ENCODE data around the gene PAQR9. TPM values are rescaled to one million over a fixed set of nuclear protein-coding genes. Genes with fewer than 3 reads are reported as not detected.
A peak's percentile ranks its signal among the peaks of the same experiment; 100 is the strongest.

PAQR9 gene
- total and polyA plus RNA-seq, 9 of the 15 experiments (the other 6 are each of a cell fraction or from before 2014, with no cell fraction given): 0.04 to 0.58 (median 0.22) TPM

DNA sequence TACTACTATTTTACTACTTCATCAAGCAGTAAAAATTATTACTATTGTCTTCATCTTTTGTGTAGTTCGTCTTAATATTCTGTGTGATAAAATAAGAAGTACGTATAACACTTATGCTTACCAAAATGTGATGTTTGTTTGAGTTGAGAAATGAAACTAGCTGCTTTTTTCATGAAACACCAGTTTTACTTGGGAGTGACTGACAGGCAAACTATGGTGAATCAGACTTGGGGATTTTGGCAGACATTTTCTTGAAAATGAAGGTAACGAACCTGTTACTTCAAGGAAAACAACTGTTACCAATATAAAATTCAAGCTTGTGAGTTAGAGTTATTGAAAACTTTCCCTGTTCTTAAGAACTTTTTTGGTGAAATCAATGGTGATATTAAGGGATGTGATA is 48.2 kb upstream of the PAQR9 start:
- no peak for TF ChIP-seq ATF7 (IDR thresholded peaks at IDR 0.05)
- TF ChIP-seq, protein P1, sequence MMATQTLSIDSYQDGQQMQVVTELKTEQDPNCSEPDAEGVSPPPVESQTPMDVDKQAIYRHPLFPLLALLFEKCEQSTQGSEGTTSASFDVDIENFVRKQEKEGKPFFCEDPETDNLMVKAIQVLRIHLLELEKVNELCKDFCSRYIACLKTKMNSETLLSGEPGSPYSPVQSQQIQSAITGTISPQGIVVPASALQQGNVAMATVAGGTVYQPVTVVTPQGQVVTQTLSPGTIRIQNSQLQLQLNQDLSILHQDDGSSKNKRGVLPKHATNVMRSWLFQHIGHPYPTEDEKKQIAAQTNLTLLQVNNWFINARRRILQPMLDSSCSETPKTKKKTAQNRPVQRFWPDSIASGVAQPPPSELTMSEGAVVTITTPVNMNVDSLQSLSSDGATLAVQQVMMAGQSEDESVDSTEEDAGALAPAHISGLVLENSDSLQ (IDR thresholded peaks at IDR 0.05): peak; percentile 48
- Histone ChIP-seq H3K79me2 (ENCODE audit: control insufficient read depth, insufficient read depth, low read length) (peaks cover 100% of the 10 kb centered on the region), H3K27ac (ENCODE audit: extremely low read depth, low read depth, low read length) (no peak overlapping the region), H3K9ac (ENCODE audit: insufficient read depth in 1 of 2, low read depth in 2 of 2, low read length in 2 of 2) (no peak overlapping the region), H3K9me3 (replicated peaks; ENCODE audit: control insufficient read depth, insufficient read depth, low read depth, low read length) (no peaks in the 10 kb centered on the region), H2AFZ (ENCODE audit: low read depth, low read length) (no peak overlapping the region), H3K36me3 (ENCODE audit: control insufficient read depth, insufficient read depth, low read length) (peaks cover 67% of the 10 kb centered on the region), H3K27me3 (ENCODE audit: control insufficient read depth in 2 of 2, insufficient read depth in 2 of 2, low read length in 2 of 2) (no peaks in the 10 kb centered on the region), H3K4me3 (no peak overlapping the region), H3K4me2 (ENCODE audit: insufficient read depth, low read length) (no peak overlapping the region), H4K20me1 (replicated peaks; ENCODE audit: control insufficient read depth, insufficient read depth, low read length) (peaks cover 21% of the 10 kb centered on the region), H3K4me1 (replicated peaks in 1 of 2; ENCODE audit: control insufficient read depth in 2 of 2, insufficient read depth in 2 of 2, low read length in 2 of 2) (peaks cover 5 to 9% of the 10 kb centered on the region in 2 experiments; a peak in 3 of 5 replicates), H3K9me1 (ENCODE audit: control insufficient read depth, insufficient read depth, low read length) (no peaks in the 10 kb centered on the region)
- WGBS (ENCODE audit: insufficient coverage, low coverage, missing lambda C conversion rate): 86% methylated on average over 3 of the region's 3 CpGs
- FAIRE-seq (no peak), ATAC-seq (no peak), DNase-seq (ENCODE audit: extremely low read depth in 1 of 4, low spot score in 3 of 4) (no peak)
- in situ Hi-C loops (cut with MboI): no loop called here
- intact Hi-C loops (cut with micrococcal nuclease): no loop called here
- ChIA-PET CTCF (ENCODE audit: low intra/inter-chr PET ratio) (no interaction called here), POLR2A (interaction anchor here (0.9 to 3.4 kb wide), 2 partner anchors 10 kb away, joined by 3 to 17 read pairs; partner anchors contain the start of gene U2SURP)
- BruUV-seq (replicated peaks): no TSS peak

DNA sequence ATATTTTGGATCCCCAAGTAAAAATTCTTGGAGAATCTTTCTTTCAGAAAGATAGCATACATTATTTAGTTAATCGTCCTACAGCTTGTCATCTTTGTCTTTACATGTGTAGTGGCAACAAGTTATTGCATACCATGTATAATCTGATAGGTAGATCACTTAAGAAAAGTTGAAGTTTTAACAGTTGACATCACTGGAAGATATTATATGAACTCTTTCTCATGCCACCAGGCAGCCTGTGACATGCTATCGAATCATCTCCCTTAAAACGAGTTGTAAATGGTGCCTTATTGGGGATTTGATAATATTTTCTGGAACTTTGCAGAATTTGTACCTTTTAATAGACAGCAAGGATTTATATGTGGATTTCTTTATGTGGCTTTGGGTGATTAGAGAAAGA is 46.5 kb upstream of the PAQR9 start:
- H3K4me3 ChIP-seq: no peak overlapping the region
- peaks cover 58% of the 10 kb centered on the region for H3K36me3 ChIP-seq (ENCODE audit: control insufficient read depth, insufficient read depth, low read length)
- no peaks in the 10 kb centered on the region for H3K27me3 ChIP-seq (ENCODE audit: control insufficient read depth in 2 of 2, insufficient read depth in 2 of 2, low read length in 2 of 2)
- in situ Hi-C loops (cut with MboI): no loop called here
- ATAC-seq (no peak), FAIRE-seq (no peak), DNase-seq (ENCODE audit: extremely low read depth in 1 of 4, low spot score in 3 of 4) (no peak)
- H2AFZ ChIP-seq (ENCODE audit: low read depth, low read length): no peak overlapping the region
- peaks cover 29% of the 10 kb centered on the region for H4K20me1 ChIP-seq (replicated peaks; ENCODE audit: control insufficient read depth, insufficient read depth, low read length)
- H3K79me2 ChIP-seq (ENCODE audit: control insufficient read depth, insufficient read depth, low read length): peaks cover 100% of the 10 kb centered on the region
- ChIA-PET POLR2A (interaction anchor here (1.2 kb wide), 1 partner anchor 9 kb away, joined by 6 read pairs; the partner anchor contains the start of gene U2SURP), CTCF (ENCODE audit: low intra/inter-chr PET ratio) (no interaction called here)
- H3K4me2 ChIP-seq (ENCODE audit: insufficient read depth, low read length): no peak overlapping the region
- H3K27ac ChIP-seq (ENCODE audit: extremely low read depth, low read depth, low read length): no peak overlapping the region
- H3K9ac ChIP-seq (ENCODE audit: insufficient read depth in 1 of 2, low read depth in 2 of 2, low read length in 2 of 2): no peak overlapping the region
- TF ChIP-seq, protein P2, sequence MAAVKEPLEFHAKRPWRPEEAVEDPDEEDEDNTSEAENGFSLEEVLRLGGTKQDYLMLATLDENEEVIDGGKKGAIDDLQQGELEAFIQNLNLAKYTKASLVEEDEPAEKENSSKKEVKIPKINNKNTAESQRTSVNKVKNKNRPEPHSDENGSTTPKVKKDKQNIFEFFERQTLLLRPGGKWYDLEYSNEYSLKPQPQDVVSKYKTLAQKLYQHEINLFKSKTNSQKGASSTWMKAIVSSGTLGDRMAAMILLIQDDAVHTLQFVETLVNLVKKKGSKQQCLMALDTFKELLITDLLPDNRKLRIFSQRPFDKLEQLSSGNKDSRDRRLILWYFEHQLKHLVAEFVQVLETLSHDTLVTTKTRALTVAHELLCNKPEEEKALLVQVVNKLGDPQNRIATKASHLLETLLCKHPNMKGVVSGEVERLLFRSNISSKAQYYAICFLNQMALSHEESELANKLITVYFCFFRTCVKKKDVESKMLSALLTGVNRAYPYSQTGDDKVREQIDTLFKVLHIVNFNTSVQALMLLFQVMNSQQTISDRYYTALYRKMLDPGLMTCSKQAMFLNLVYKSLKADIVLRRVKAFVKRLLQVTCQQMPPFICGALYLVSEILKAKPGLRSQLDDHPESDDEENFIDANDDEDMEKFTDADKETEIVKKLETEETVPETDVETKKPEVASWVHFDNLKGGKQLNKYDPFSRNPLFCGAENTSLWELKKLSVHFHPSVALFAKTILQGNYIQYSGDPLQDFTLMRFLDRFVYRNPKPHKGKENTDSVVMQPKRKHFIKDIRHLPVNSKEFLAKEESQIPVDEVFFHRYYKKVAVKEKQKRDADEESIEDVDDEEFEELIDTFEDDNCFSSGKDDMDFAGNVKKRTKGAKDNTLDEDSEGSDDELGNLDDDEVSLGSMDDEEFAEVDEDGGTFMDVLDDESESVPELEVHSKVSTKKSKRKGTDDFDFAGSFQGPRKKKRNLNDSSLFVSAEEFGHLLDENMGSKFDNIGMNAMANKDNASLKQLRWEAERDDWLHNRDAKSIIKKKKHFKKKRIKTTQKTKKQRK (IDR thresholded peaks at IDR 0.05; ENCODE audit: borderline replicate concordance, low read depth, low read length): no peak
- TF ChIP-seq ARNT (IDR thresholded peaks at IDR 0.05) (no peak), ETV1 (tag; conservative IDR thresholded peaks at IDR 0.05; ENCODE audit: low read depth) (no peak), BDP1 (IDR thresholded peaks at IDR 0.05; ENCODE audit: insufficient read depth, insufficient read length) (no peak), TEAD1 (CRISPR knock-in tag; IDR thresholded peaks at IDR 0.05) (no peak), U2AF1 (optimal IDR thresholded peaks at IDR 0.05; ENCODE audit: low read depth, low read length) (no peak)
- TF ChIP-seq, protein P3, sequence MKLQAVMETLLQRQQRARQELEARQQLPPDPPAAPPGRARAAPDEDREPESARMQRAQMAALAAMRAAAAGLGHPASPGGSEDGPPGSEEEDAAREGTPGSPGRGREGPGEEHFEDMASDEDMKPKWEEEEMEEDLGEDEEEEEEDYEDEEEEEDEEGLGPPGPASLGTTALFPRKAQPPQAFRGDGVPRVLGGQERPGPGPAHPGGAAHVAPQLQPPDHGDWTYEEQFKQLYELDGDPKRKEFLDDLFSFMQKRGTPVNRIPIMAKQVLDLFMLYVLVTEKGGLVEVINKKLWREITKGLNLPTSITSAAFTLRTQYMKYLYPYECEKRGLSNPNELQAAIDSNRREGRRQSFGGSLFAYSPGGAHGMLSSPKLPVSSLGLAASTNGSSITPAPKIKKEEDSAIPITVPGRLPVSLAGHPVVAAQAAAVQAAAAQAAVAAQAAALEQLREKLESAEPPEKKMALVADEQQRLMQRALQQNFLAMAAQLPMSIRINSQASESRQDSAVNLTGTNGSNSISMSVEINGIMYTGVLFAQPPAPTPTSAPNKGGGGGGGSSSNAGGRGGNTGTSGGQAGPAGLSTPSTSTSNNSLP (IDR thresholded peaks at IDR 0.05; ENCODE audit: borderline replicate concordance, low read depth, low read length): no peak
- no peaks in the 10 kb centered on the region for H3K9me3 ChIP-seq (replicated peaks; ENCODE audit: control insufficient read depth, insufficient read depth, low read depth, low read length)
- H3K9me1 ChIP-seq (ENCODE audit: control insufficient read depth, insufficient read depth, low read length): no peaks in the 10 kb centered on the region
- 40% methylated on average over 3 of the region's 3 CpGs for WGBS (ENCODE audit: insufficient coverage, low coverage, missing lambda C conversion rate)
- intact Hi-C loops (cut with micrococcal nuclease): no loop called here
- H3K4me1 ChIP-seq (replicated peaks in 1 of 2; ENCODE audit: control insufficient read depth in 2 of 2, insufficient read depth in 2 of 2, low read length in 2 of 2): peaks cover 9 to 12% of the 10 kb centered on the region in 2 experiments; a peak in 4 of 5 replicates
- no TSS peak for BruUV-seq (replicated peaks)

Data from K562 (cell line).